ENCODE results near the gene PLEKHH2.

GRCh38 chr2:43622931-43623451 is 14.1 kb upstream of the PLEKHH2 start:
- TF ChIP-seq FOXA1 (IDR thresholded peaks at IDR 0.05) (no peak), ARNT (IDR thresholded peaks at IDR 0.05) (no peak)

Data from HEK293T (cell line).